Mesenchymal stem cell (in vitro differentiated cells and primary cell): ENCODE measurements around the gene MINDY4.

ENCODE experiments used
- DNase-seq: peaks from one replicate; pipeline ENCODE4 v3.0.0-alpha.2; 2013
- H2AFZ ChIP-seq: one replicate; pipeline ENCODE4 v1.6.1; 2013; ENCODE audit warnings: low read depth, mild to moderate bottlenecking, control low read depth, inconsistent platforms, low read length, moderate library complexity
- H2AK5ac ChIP-seq: 2 replicates; pipeline ENCODE4 v1.6.1; 2013; ENCODE audit warnings: low read length, moderate library complexity, mild to moderate bottlenecking, inconsistent platforms; ENCODE audit not compliant: severe bottlenecking
- H2BK120ac ChIP-seq: one replicate; pipeline ENCODE4 v1.6.1; 2013; ENCODE audit warnings: low read depth, mild to moderate bottlenecking, inconsistent platforms, low read length, moderate library complexity
- H2BK12ac ChIP-seq, 2 experiments: one replicate each; pipeline ENCODE4 v1.6.1; 2013; ENCODE audit warnings: inconsistent platforms in 2 of 2, low read length in 2 of 2, mild to moderate bottlenecking in 2 of 2, moderate library complexity in 2 of 2, control low read depth in 1 of 2
- H2BK15ac ChIP-seq: one replicate; pipeline ENCODE4 v1.6.1; 2013; ENCODE audit warnings: mild to moderate bottlenecking, low read depth, inconsistent platforms; ENCODE audit not compliant: poor library complexity, severe bottlenecking
- H2BK5ac ChIP-seq: 2 replicates; pipeline ENCODE4 v1.6.1; 2013; ENCODE audit warnings: low read depth, mild to moderate bottlenecking, low read length, control low read depth, inconsistent platforms; ENCODE audit not compliant: poor library complexity, severe bottlenecking
- H3K14ac ChIP-seq, 2 experiments: one replicate each; pipeline ENCODE4 v1.6.1; 2013; ENCODE audit warnings: inconsistent platforms in 2 of 2, low read length in 2 of 2, control low read depth in 1 of 2, mild to moderate bottlenecking in 1 of 2, moderate library complexity in 1 of 2
- H3K18ac ChIP-seq, 2 experiments: one replicate each; pipeline ENCODE4 v1.6.1; 2013; ENCODE audit warnings: inconsistent platforms in 2 of 2, low read length in 2 of 2, control low read depth in 1 of 2, low read depth in 1 of 2, mild to moderate bottlenecking in 1 of 2
- H3K23ac ChIP-seq, 2 experiments: one replicate each; pipeline ENCODE4 v1.6.1; 2013; ENCODE audit warnings: inconsistent platforms in 2 of 2, low read length in 2 of 2, mild to moderate bottlenecking in 2 of 2, moderate library complexity in 2 of 2, control low read depth in 1 of 2
- H3K27ac ChIP-seq: 2 replicates; pipeline ENCODE4 v1.5.1; 2013; ENCODE audit warnings: mild to moderate bottlenecking, moderate library complexity, low read length, control low read depth, inconsistent platforms; ENCODE audit not compliant: poor library complexity, severe bottlenecking
- H3K27me3 ChIP-seq, 2 experiments: 2 replicates each; pipeline versions ENCODE4 v1.6.1 to v1.7.0; 2013; ENCODE audit warnings: low read length in 2 of 2, mild to moderate bottlenecking in 2 of 2, moderate library complexity in 2 of 2, control low read depth in 1 of 2, inconsistent platforms in 1 of 2; ENCODE audit not compliant: control insufficient read depth in 1 of 2, insufficient read depth in 1 of 2
- H3K36me3 ChIP-seq, 2 experiments: 2 replicates each; pipeline versions ENCODE4 v1.6.1 to v1.7.0; 2013; ENCODE audit warnings: low read length in 2 of 2, control low read depth in 1 of 2, inconsistent platforms in 1 of 2, low read depth in 1 of 2, mild to moderate bottlenecking in 1 of 2; ENCODE audit not compliant: insufficient read depth in 2 of 2, control insufficient read depth in 1 of 2
- H3K4ac ChIP-seq, 2 experiments: one replicate each; pipeline ENCODE4 v1.6.1; 2013; ENCODE audit warnings: inconsistent platforms in 2 of 2, low read length in 2 of 2, mild to moderate bottlenecking in 2 of 2, moderate library complexity in 2 of 2, control low read depth in 1 of 2, low read depth in 1 of 2
- H3K4me1 ChIP-seq: 2 replicates; pipeline ENCODE4 v1.6.1; 2013; ENCODE audit warnings: low read depth, low read length, control low read depth; ENCODE audit not compliant: control insufficient read depth, insufficient read depth
- H3K4me2 ChIP-seq: 2 replicates; pipeline ENCODE4 v1.6.1; 2013; ENCODE audit warnings: low read length, mild to moderate bottlenecking, inconsistent platforms; ENCODE audit not compliant: poor library complexity, severe bottlenecking
- H3K4me3 ChIP-seq, 2 experiments: 2 replicates each; pipeline versions ENCODE4 v1.5.1 to v1.7.0; 2013; ENCODE audit warnings: low read length in 2 of 2, mild to moderate bottlenecking in 2 of 2, control low read depth in 1 of 2, low read depth in 1 of 2; ENCODE audit not compliant: insufficient read depth in 1 of 2
- H3K79me1 ChIP-seq: replicated peaks from 2 replicates; pipeline ENCODE4 v1.6.1; 2013; ENCODE audit warnings: mild to moderate bottlenecking, control low read depth, low read length, inconsistent platforms; ENCODE audit not compliant: poor library complexity, severe bottlenecking
- H3K9ac ChIP-seq: 2 replicates; pipeline ENCODE4 v1.7.0; 2013; ENCODE audit warnings: mild to moderate bottlenecking, low read length, moderate library complexity
- H3K9me3 ChIP-seq: 2 replicates; pipeline ENCODE4 v1.7.0; 2013; ENCODE audit warnings: mild to moderate bottlenecking, low read length; ENCODE audit not compliant: control insufficient read depth
- H4K8ac ChIP-seq: one replicate; pipeline ENCODE4 v1.6.1; 2013; ENCODE audit warnings: inconsistent platforms, mild to moderate bottlenecking, low read length, moderate library complexity
- H4K91ac ChIP-seq: one replicate; pipeline ENCODE4 v1.6.1; 2013; ENCODE audit warnings: mild to moderate bottlenecking, low read length, inconsistent platforms
- WGBS: methylation state at CpG from one replicate; pipeline ENCODE4 v1.1.7; 2013; ENCODE audit warnings: mixed read lengths; 5-methylcytosine and 5-hydroxymethylcytosine counted together

Gene MINDY4

GRCh38 chr7:30927040-30927439 is 155.8 kb downstream of the MINDY4 start:
- H3K9me3 ChIP-seq: peaks cover 10% of the 10 kb centered on the region
- 89% methylated on average over 3 of the region's 3 CpGs for WGBS
- H3K27ac ChIP-seq: no peak overlapping the region
- H3K4ac ChIP-seq: no peak overlapping the region
- H3K4me3 ChIP-seq: no peak overlapping the region
- no peak overlapping the region for H2AFZ ChIP-seq
- H2AK5ac ChIP-seq: peak overlapping the region; percentile 33
- no peak overlapping the region for H3K9ac ChIP-seq
- H2BK120ac ChIP-seq: no peak overlapping the region
- DNase-seq: no peak
- H3K79me1 ChIP-seq: no peaks in the 10 kb centered on the region
- no peak overlapping the region for H4K91ac ChIP-seq
- H2BK15ac ChIP-seq: no peak overlapping the region
- H3K36me3 ChIP-seq: peaks cover 13 to 37% of the 10 kb centered on the region in 2 experiments
- H3K18ac ChIP-seq: no peak overlapping the region
- no peak overlapping the region for H2BK12ac ChIP-seq
- H3K27me3 ChIP-seq: no peaks in the 10 kb centered on the region
- no peak overlapping the region for H3K4me2 ChIP-seq
- H3K14ac ChIP-seq: no peak overlapping the region
- H2BK5ac ChIP-seq: no peak overlapping the region
- H3K4me1 ChIP-seq: peaks cover 32% of the 10 kb centered on the region
- no peak overlapping the region for H3K23ac ChIP-seq
- no peak overlapping the region for H4K8ac ChIP-seq

GRCh38 chr7:30927559-30927958 is 156.3 kb downstream of the MINDY4 start:
- H3K4me3 ChIP-seq: no peak overlapping the region
- no peaks in the 10 kb centered on the region for H3K27me3 ChIP-seq
- H3K36me3 ChIP-seq: peaks cover 13 to 33% of the 10 kb centered on the region in 2 experiments
- no peak overlapping the region for H3K4ac ChIP-seq
- peaks cover 35% of the 10 kb centered on the region for H3K4me1 ChIP-seq
- no peak overlapping the region for H4K8ac ChIP-seq
- H4K91ac ChIP-seq: no peak overlapping the region
- H2AK5ac ChIP-seq: peak overlapping the region; percentile 33
- peaks cover 10% of the 10 kb centered on the region for H3K9me3 ChIP-seq
- H3K9ac ChIP-seq: no peak overlapping the region
- no peak overlapping the region for H2AFZ ChIP-seq
- H2BK120ac ChIP-seq: no peak overlapping the region
- H2BK12ac ChIP-seq: no peak overlapping the region
- H3K18ac ChIP-seq: no peak overlapping the region
- WGBS: 74% methylated on average over 3 of the region's 3 CpGs
- H3K27ac ChIP-seq: no peak overlapping the region
- no peak for DNase-seq
- no peaks in the 10 kb centered on the region for H3K79me1 ChIP-seq
- H3K23ac ChIP-seq: no peak overlapping the region
- H3K4me2 ChIP-seq: no peak overlapping the region
- no peak overlapping the region for H2BK5ac ChIP-seq
- H2BK15ac ChIP-seq: no peak overlapping the region
- H3K14ac ChIP-seq: no peak overlapping the region

GRCh38 chr7:30928254-30928872 is 157.1 kb downstream of the MINDY4 start:
- H3K27ac ChIP-seq: no peak overlapping the region
- H2AFZ ChIP-seq: no peak overlapping the region
- H3K9ac ChIP-seq: no peak overlapping the region
- H2AK5ac ChIP-seq: peak overlapping the region; percentile 73
- peaks cover 10% of the 10 kb centered on the region for H3K9me3 ChIP-seq
- H3K23ac ChIP-seq: no peak overlapping the region
- H3K14ac ChIP-seq: no peak overlapping the region
- no peak overlapping the region for H3K4me2 ChIP-seq
- 93% methylated on average over 13 of the region's 13 CpGs for WGBS
- peak overlapping the region; percentile 22 for H2BK5ac ChIP-seq
- no peak overlapping the region for H4K8ac ChIP-seq
- no peak overlapping the region for H3K18ac ChIP-seq
- no peaks in the 10 kb centered on the region for H3K79me1 ChIP-seq
- no peak overlapping the region for H3K4me3 ChIP-seq
- H3K4me1 ChIP-seq: peaks cover 43% of the 10 kb centered on the region
- no peaks in the 10 kb centered on the region for H3K27me3 ChIP-seq
- H4K91ac ChIP-seq: no peak overlapping the region
- peaks cover 13 to 25% of the 10 kb centered on the region in 2 experiments for H3K36me3 ChIP-seq
- H2BK15ac ChIP-seq: peak overlapping the region; percentile 7
- H2BK12ac ChIP-seq: no peak overlapping the region
- H2BK120ac ChIP-seq: no peak overlapping the region
- no peak for DNase-seq
- H3K4ac ChIP-seq: no peak overlapping the region

- Histone ChIP-seq H2AK5ac (peak overlapping the region; percentile 74), H3K4ac (no peak overlapping the region), H3K4me3 (no peak overlapping the region), H4K91ac (no peak overlapping the region), H2BK12ac (no peak overlapping the region), H2BK5ac (no peak overlapping the region), H4K8ac (no peak overlapping the region), H2BK120ac (no peak overlapping the region), H3K9ac (no peak overlapping the region), H3K4me2 (no peak overlapping the region), H3K4me1 (peaks cover 51% of the 10 kb centered on the region), H3K36me3 (peaks cover 5 to 16% of the 10 kb centered on the region in 2 experiments), H3K79me1 (no peaks in the 10 kb centered on the region), H2AFZ (no peak overlapping the region), H3K23ac (no peak overlapping the region), H3K14ac (no peak overlapping the region), H3K27me3 (no peaks in the 10 kb centered on the region), H2BK15ac (no peak overlapping the region), H3K27ac (peak overlapping the region; percentile 6), H3K18ac (no peak overlapping the region), H3K9me3 (peaks cover 10% of the 10 kb centered on the region)
- 95% methylated on average over 3 of the region's 4 CpGs for WGBS
- no peak for DNase-seq
These were observed 158.5 kb downstream of the MINDY4 start for GRCh38 chr7:30929686-30930085.
